HL-60/S4 treated with phorbol 12-myristate 13-acetate at 8.2 ng/mL for 4 days and 3 days (cell line): ENCODE data around the gene CSAD.

Experiments used
- in situ Hi-C: fragments of 300-500 bp; cut with MboI; formaldehyde crosslinking; loops from 2 replicates; pipeline ENCODE4 v1.15.0; 2022; ENCODE audit warnings: low sequenced_read_pairs

Gene CSAD, protein sequence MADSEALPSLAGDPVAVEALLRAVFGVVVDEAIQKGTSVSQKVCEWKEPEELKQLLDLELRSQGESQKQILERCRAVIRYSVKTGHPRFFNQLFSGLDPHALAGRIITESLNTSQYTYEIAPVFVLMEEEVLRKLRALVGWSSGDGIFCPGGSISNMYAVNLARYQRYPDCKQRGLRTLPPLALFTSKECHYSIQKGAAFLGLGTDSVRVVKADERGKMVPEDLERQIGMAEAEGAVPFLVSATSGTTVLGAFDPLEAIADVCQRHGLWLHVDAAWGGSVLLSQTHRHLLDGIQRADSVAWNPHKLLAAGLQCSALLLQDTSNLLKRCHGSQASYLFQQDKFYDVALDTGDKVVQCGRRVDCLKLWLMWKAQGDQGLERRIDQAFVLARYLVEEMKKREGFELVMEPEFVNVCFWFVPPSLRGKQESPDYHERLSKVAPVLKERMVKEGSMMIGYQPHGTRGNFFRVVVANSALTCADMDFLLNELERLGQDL

DNA sequence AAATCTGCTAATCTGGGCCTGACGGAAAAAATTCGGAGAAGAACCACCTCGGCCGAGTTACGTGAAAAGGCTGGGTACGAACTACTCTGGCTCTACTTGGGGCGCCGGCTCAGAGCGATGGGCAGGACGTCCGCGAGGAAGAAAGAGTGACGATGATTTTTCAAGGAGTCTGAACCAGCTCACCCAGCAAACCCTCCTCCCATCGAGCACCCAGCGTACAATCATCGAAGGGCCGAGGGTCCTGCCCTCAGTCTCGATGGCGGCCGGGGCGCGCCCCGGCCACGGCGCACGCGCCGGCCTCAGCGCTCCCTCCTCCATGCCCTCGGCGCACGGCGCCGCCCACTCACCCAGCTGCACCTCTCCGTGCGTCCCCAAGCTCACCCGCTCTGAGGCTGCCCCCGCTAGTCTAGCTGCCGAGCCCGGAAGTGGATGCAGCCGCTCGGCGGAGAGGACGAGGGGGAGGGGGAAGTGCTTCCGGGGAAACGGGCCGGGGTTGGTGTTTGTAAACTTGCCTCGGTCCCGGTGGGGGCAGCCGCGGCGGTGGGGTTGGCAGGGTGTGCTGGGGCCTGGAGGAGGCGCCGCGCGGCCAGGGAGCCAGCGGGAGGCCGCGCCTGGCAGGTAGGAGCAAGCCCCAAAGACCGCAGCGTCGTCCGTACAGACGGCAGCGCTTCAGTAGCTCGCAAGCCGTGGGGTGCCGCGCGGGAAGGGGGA lies at the start of gene CSAD, which contains the start of gene ZNF740:
Gene CSAD (minus strand): TSS at position 706 of the 711 bp plus-strand sequence. CDS start 7,455 bp downstream, outside the sequence.
Gene ZNF740 (plus strand): TSS at position 503 of the 711 bp plus-strand sequence. CDS start 1,262 bp downstream, outside the sequence.
- in situ Hi-C loops, result no loop called here

DNA sequence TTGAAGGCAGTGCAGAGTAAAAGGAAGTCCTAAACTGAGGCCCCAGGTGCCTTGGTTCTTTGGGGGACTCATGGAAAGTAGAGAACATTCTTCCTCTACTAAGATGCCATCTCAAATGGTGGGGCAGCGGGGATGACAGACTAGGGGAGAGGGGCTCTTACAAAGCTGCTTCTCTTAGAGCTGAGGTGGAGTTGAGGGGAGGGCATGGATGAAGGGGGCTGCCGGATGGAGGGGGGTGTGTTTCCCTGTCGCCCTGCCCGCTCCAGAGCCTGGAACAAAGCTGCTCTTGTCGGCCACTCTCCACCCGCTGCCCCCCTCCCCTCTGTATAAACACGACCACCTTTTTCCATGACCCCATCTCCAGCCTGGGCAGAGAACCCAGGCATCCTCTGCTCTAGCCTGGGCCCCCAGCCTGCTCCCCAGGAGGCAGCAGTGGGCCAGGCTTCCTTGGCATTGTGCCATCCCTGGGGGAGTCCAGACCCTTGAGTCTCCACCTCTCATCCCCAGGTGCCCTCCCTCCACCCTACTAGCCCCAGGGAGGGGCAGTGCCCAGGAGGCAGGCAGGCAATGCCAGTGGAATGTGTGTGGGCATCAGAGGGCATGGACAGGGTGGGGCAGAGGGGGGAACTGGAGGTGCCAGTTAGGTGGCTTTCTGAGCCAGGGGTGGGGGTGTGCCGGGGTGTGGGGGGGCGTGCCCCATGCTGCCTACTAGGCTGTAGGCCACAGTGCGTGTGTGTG lies 49.6 kb upstream of the CSAD start:
- in situ Hi-C loops, result no loop called here

DNA sequence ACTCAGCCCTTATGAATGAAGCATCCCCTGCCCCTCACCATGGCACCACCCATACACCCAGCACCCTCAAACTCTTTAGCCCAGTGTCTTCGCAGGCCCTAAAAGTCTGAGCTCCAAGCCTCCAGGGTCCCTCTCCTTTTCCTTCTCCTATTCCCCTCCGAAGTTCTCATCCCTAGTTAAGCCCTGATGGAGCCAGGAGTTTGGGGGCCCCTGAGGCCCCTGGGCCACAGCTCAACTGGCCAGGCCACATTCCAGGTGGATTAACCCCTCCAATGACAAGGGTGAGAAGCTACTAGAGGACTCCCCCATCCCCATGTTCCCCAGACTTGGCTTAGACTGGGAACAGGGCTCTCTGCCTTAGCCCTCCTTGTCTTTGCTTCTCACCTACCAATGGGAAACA lies 48.7 kb upstream of the CSAD start:
- in situ Hi-C loops, result no loop called here

DNA sequence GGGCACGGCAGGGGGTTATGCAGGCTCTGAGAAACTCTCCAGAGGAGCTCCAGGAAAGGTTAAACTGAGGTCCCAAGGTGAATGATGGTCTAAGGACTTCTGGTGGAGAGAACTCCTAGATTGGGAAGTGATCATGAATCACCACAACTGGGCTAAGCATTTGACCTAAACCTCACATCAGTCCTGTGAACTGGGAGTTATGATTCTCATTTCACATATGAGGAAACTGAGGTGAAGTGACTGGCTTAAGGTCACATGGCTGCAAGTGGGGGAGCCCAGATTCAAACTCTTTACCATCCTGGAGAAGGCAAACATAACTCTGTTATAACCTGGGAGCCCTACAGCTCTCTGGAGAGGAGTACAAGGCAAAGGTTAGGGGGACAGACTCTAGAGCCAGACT lies 47.1 kb upstream of the CSAD start:
- in situ Hi-C loops, result no loop called here

DNA sequence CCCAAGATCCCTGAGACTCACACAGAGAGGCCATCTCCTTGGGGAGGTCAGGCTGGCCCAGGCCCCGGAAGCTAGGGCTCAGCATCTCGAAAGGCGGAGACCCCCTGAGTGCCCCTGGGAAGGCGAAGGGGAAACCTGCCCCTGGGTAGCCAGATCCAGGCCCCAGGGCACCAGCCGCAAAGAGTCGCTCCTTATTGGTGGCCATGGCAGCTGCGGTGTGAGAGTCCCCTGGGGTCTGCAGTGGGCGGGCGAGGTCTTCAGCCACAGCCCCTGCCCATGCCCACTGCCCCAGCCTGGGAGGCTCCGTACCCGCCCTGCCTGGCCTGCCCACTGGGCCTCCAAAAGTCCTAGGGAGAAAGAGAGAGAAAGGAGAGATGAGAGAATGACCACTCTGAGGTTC lies 46.6 kb upstream of the CSAD start:
- in situ Hi-C loops, result no loop called here

DNA sequence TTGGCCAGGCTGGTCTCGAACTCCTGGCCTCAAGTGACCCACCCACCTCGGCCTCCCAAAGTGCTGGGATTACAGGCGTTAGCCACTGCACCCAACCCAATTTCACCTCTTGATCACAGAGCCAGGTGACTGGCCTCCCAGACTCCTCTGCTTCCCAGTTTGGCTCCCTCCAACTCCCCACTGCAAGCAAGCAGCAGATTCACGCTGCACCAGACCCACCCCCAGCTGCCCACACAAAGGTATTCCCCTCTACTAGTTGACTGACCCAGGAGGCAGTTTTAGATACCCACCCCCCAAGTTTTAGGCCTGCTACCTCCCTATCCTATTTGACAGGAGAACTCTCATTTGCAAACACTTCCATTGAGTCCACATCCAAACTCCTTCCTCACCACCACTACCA lies 46.1 kb upstream of the CSAD start:
- in situ Hi-C loops, result no loop called here

DNA sequence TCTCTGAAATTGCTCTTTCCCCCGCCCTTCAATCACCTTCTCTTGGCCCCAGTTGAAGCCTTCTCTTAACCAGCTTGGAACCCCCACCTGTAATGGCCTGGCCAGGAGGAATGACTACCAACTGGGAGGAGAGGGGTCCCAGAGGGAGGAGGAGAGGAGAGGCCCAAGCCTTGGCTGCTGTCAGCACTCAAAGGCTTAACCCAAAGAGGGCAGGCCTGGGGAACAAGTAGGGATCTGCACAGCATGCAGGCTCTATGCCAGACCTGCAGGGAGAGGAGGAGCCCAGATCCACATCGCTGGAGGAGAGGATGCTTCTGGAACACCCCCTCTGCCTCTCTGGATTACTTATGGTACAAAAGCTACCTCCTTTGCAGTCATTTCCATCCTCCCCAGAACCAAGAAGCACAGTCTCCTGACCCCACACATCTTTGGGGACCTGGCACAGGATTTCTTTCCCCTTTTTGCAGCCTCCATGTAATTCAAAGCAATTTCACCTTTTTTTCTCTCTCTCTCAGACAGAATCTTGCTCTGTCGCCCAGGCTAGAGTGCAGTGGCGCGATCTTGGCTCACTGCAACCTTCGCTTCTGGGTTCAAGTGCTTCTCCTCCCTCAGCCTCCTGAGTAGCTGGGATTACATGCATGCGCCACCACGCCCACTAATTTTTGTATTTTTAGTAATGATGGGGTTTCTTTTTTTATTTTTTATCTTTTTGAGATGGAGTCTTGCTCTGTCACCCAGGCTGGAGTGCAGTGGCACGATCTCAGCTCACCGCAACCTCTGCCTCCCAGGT lies 45.1 kb upstream of the CSAD start:
- in situ Hi-C loops, result no loop called here

DNA sequence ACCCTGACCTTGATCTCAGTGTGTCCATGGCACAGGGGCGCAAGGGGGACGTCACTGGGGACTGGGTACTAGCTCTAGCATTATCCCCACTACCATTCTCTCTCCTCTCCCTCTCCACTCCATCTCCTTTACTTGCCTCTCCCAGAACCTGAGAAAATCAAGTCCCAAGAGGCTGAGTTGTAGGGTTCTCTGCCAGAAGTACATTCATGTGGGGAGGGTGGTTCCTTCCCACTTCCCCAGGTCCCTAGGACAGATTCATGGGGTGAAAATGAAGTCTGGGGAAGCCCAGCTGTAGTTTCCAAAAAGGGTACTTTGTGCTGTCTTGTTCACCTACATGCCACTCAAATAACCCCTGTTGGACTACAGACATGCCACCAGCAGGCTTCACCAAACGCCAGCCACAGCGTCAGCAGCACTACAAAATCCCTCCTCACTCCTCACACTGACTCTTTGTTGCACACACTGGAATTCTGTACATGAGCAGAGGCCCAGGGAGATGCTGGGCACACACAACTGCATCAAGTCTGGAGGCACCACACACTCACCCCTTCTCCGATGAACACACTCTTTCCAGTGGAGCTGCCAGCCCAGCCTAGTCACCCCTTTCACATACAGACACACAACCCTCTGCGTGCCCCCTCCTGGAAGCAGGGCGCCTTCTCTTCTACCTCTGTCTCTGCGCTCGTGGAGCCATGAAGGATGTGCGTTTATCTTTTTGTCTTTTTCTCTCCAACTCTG lies 44.3 kb upstream of the CSAD start:
- in situ Hi-C loops, result no loop called here

DNA sequence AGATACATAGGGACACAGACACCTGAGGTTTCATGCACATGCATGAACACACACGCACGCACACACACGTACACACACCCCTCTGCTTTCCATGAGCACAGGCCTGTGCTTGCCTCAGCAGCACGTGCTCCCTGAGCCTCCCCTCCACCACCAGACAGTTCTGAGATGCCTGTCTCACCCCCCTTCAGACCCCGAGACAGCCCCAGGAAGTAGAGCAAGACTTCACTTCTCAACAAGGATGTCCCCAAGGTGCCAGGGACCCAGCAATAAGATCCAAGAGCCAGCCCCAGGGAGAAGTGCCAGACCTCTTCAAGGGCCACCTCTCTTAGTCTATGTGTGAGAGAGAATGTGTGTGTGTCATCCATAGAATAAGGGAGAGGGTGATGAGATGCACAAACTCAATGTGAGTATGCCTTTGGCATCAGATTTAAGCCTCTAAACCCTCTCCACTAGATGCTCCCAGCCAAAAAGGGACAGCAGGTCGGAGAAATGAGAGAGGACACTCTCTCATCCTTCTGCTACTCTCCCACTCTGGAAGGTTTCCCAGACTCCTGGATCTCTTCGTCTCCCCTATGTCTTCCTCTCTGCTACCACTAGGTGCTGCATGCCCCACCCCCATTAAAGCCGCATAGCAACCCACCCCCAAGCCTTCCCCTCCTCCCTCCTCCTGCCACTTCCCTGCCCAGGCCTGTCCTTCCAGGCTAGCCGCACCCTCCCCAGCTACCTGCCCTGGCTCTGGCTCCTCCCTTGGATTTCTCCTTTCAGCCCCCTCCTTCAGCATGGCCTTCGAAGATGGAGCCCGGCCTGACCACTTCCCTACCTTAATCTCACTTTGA lies 43.6 kb upstream of the CSAD start:
- in situ Hi-C loops, result no loop called here

DNA sequence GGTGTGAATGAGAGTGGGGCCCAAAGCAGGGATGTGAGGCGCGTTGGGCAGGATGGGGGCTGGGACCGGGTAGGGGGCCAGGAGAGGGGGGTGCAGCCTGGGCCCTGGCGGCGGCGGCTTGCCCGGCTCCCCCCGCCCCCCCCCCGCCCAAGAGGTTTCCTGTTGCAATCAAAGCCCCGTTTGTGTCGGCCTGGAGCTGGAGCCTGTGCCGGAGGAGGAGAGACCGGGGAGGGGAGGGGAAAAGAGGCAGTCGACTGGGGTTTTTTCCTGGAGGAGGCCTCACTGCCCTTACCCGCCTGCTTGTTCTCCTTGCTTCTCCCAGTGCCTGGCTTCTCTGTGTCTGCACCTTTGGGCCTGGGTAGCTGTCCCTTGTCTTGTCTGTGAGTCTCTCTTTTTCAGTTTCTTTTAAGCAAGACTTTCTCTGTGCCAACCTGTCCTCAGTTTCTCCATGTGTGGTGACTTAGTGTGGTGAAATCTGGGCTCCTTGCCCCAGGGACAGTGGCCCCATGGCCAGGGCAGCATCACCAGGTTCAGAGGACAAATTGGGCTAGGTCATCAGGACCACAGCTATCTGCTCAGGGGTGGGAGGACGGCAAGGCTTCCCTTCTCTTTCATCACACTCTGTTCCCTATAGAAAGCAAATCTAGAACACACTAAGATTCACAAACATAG lies 42.8 kb upstream of the CSAD start:
- in situ Hi-C loops, result no loop called here

DNA sequence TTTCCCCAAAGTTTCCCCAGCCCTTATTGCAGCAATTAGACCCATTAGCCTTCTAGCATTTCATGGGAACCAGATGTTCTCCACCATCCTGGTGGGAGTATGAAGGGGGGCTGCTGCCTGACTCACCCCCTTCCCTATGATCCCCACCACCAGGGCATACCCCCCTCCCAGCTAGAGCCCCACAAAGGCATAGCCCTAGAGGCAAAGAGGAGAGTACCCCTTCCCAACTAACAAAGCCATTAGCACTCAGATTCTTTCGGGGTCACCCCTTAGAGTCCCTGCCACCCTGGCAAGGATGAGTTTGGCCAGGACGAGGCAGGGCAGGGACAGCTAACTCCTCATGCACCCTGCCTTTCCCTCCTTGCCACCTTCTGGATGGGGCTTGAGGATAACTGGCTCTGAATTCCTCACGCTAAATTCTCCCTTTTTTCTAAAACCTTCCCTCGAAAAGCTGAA lies 42.1 kb upstream of the CSAD start:
- in situ Hi-C loops, result no loop called here

DNA sequence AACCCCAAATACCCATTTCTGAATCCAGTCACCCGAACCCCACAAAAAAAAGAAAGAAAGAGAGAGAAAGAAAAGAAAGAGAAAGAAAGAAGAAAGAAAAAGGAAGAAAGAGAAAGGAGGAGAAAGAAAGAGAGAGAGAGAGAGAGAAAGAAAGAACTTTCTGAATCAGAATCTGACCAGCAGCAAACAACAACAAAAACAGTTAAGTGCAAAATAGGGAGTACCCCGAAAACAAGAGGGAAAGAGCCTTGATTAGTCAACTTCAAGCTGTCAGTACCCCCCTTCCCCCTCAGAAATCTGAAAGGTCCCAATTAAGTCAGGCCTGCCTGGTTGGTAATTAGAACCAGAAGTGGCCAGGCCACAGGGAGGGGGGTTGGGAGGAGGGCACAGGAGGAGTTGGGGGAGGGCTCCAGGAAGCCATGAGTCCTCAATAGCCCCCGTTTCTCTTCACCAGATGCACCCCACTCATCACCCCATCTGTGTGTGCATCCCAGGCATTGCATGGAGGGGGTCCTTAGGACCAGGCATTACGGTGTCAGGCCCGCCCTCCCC lies 41.5 kb upstream of the CSAD start:
- in situ Hi-C loops, result no loop called here

DNA sequence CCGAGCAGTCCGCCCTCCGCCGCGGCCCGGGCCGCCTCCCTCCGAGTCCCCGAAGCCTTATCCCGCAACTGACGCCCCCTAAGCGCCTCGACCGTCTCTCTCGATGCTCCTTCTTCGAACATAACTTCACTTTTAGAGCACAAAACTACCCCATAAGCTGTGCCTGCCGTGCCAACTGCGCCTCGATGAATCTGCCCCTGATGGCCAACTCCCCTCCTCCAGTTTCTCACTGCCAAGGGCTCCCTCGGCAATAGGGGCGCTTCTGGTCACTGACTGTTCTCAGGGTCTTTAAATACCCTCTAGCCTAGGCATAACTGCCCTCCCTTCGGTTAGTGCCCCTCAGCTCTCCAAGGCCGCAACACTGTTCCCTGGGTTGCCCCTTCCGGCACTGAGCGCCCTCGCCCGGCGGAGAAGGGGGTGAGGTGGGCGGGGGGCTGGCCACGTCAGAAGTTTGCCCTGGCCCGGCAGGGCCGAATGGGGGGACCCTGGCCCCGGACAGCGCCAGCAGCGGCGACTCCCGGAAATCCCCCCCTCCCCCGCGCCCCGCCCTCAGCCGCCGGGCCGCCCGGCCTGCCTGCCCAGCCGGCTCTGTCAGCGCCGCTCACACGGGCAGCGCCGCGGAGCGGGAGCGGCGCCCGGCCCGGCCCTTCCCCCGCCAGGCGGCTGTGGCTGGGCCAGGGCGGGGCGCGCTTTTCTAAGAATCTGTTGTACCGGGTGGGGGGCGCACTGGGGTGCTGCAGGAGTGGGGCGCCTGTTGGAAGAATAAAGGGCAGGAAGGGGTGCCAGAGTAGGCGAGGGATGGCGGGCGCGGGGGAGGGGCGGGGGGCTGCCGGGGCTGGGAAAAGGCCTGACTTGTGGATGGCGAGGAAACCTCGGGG lies 40.7 kb upstream of the CSAD start:
- in situ Hi-C loops, result no loop called here

DNA sequence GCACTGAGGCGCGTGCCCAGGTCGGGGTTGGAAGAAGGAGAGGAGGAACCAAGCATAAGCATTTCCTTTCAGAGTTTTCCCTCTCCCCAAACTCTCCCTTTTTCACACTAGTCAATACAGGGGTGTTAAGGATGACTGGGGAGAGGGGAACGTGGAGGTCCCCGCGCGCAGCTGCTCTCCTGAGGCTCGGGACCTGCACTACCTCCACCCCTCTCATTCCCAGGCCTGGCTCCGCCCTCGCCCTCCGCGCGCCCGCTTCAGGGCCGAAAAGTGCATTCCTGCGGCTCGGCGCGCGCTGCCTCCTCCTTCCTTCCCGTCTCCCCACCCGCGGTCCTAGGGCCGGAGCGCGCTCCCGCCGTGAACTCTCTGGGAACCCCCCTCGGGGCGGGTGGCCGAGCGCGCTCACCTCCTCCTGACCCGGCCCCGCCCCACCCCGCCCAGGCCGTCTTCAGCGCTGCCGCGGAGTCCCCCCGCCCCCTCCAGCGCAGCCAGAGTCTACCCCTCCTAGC lies 40.0 kb upstream of the CSAD start:
- in situ Hi-C loops, result no loop called here

DNA sequence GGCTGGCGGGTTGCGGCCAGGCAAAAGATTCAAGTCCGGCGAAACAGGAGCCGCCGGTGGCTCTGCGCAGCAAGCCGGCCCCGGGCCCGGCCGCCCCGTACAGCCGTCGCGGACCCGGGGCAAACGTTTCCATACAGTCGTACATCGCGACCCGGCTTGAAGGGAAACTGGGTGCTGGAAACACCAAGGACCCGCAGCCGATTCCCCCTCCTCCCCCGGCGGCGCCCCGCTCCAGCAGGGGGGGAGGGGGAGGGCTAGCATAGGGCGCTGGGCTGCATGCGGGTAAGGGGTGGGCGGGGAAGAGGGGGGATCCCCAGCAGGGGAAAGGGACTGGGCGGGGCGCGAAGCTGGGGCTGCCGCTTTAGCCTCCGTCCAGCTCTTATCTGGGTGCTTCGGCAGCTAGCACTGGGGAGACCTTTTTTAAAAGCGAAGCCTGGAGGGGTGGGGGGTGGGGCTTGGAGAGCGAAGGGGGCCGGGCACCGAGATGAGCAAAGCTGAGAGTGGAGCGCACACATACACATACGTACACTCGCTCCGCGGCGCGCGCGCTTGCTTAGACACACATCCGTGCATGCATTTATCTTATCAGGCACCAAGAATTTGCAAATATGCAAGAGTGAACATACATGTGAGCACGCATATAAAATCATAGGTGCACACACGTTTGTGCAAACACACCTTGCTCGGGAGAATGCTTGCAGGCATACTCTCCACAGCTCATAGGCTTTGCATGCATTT lies 39.4 kb upstream of the CSAD start:
- in situ Hi-C loops, result no loop called here

DNA sequence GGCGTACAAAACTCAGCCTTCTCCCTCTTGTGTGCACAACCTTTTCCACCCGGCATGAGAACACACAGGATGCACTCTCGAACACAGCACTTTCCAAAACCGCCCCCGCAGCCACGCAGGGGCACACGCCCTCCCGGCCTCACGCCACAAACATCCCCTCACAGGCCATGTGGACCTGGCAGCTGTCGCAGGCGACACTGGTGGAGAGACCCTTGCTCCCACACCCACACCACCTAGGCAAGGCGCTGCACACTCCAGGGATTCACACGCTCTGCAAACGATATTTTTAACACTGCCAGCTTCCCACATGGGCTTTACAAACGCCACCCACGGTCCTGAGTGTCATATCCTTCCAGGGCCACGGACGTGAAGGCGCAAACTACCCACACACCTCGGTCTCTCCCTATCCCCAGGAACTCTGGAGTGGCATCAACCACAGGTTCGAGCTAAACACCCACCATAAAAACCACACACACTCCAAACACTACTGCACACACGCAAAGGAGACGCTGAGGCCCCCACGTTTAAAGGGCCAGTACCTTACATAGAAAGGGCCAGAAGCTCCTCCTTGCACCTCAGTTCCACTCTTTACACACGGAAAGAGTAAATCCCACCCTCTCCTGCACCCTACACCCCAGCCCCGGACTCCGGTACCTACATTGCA lies 38.7 kb upstream of the CSAD start:
- in situ Hi-C loops, result no loop called here
